HG03439 (cell line): ENCODE measurements around the gene MIS18A.

Experiments used
- ATAC-seq: cut with Tn5 transposase; IDR thresholded peaks from one replicate; pipeline ENCODE4 v1.9.1; 2021; ENCODE audit warnings: mild to moderate bottlenecking, moderate library complexity; ENCODE audit not compliant: unreplicated experiment

Gene MIS18A

DNA sequence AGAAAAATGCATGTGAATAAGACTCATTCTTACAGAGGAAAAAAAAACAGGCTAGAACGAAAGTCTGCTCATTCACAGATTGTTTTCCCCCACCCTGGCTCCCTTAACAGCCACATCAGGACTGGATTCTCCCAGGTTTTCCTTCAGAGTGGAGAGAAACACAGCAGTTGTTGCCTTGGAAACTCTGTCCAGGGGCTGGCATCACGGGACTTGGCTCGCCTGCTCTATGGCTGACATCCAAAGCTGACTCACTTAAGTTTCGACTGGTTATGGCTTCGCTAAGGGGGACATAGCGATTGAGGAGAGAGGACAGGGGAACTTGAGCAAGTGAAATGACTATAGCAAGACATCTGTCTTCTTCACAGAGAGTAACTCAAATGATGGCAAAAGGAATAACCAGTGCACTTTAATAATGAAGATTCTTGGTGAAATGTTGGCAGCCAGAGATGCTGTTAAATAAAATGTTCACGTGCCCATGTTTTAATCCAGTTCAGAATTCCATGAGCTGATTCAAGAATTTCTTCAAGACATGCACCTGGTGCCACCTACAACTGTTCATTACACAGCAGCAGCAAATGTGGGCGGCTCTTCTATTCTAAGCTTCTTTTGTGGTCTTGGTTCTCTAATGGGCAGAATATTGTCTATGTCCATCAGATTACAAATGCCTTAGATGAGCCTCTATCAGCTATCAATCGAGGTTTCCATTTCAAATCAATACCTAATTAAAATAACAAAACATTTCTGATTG lies 21.8 kb downstream of the MIS18A start:
- ATAC-seq = no peak

DNA sequence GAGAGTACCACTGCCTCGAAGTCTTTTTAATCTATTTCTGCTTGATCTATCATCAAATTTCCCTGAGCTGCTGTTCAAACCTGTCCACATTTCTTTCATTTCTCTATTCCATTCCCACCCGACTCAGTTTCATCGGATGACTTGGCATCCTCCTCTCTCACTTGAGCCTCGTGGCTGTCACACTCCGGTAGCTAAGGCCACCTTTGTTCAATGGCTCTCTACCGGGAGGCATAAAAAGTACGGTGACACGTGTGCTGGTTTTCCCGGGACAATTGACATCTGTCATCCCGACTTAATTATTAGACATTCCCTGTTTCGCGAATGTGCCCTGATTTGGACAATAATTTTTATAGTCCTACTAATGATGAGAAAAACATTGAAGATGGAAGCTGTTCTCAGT lies 22.6 kb downstream of the MIS18A start:
- ATAC-seq = no peak

DNA sequence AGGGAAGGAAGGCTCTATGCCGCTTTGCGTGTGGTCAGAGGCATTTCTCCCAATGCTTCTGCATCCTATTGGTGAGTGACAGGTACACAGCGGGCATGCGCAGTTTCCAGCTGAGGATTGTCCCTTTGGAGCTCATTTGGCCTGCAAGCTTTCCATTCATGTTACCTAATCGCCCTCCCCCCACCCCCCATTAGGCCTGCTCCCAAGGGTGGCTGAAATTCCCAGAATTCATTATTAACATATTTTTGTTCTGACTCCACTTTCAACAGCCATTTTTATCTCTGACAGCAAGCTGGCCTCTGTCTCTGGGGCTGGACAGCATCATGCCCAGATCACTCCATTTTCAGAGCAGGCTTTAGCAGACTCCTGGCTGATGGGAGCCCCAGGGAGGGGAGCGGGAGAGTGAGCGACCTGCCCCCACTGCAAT lies 25.6 kb downstream of the MIS18A start:
- no peak for ATAC-seq

DNA sequence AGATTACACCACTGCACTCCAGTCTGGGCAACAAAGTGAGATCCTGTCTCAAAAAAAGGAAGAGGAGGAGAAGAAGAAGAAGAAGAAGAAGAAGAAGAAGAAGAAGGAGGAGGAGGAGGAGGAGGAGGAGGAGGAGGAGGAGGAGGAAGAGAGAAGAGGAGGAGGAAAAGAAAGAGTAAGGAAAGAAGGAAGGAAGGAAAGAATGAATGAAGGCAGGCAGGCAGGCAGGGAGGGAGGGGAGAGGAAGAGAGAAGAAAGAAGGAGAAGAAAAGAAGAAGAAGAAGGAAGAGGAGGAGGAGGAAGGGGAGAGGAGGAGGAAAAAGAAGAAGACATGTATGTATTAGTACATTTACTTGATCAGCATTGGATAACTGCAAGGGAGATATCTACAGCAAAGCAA lies 26.7 kb downstream of the MIS18A start:
- ATAC-seq = no peak

DNA sequence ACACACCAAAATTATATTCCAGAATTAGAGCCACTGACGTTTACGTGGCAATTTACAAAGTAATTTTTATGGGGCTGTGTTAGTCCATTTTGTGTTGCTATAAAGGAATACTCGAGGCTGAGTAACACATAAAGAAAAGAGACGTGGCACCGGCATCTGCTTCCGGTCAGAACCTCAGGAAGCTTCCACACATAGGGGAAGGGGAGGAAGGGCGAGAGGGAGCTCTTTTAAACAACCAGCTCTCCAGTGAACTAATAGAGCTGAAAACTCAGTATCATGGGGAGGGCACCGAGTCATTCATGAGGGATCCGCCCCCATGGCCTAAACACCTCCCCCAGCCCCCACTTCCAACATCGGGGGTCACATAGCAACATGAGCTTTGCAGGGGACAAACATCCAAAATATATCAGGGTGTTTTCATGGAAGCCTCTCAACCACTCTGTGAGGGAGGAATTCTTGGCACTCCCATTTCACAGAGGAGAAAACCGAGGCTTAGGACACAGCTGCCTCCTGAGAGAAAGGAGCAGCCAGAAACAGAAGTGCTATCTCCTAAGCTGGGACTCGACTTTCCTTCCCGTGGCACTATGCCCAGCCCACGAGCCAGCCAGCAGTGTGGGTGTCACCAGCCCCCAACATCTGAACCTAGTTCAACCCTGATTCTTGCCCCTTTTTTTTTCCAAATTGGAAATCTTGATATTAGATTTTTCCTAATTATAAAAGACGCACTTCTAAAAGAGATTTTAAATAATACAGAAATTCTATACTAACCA lies 29.2 kb downstream of the MIS18A start:
- ATAC-seq = no peak

DNA sequence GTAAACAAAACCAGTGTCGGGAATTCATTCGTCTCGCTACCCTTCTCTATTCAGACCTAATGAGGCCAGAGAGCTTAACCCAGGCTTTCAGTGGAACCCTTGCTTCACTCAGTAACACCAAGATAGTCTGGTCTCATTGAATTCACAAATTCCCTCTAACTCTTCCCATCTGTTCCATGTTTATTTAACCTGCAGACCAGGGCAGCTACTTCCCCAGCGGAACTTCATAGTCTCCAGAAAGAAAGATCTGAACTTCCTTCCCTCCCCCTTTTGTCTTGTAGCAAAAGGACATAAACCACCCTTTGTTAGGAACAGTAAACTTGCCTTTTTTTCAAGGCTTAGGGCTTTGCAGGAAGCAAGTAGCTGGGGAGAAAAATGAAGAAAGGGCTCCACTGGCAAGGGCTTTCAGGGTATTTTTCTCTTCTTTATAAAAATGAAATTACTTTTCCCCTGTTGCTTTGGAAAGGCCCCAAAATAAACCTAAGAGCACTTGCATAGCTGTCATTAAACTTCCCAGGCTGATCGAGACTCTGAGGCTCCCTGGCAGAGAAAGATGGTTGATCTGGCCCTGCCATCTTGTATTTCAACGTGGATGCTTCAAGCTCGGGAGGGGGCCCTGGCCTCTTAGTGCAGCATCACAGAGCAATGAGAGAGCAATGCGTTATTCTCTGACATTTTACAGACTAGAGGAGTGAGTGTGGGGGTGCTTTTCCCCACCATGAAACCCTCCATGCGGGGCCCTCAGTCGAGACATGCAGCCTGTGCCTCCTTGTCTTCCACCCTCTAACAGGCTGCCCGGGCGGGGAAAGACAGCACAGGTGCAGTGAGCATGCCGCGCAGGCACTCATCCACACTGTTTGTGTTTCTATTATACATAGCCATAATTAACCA lies 30.0 kb downstream of the MIS18A start:
- ATAC-seq = no peak

DNA sequence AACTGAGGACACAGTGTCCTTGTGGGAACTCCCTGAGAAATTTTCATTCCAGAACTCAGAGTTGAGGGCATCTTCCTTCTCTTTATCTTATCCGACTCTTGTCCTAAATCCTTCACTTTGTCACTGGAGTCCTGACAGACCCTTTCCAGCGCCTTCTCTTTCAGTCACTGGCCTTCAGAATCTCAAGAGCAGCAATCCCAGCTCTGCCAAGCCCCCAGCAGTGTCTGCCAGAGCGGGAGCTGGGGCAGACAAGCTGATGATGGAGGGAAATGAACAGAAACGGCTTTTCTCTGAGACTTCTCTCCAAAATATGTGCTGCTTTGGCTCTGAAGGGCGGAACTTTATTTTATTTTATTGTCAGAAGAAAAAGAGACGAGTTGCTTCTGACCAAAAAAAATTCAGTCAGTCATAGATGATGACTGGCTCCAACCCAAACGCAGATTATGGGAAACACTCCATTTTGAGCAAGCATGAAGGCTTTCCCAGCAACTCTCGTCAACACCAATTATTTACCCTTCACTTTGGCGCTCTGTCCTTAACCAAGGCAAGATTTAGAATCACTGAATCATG lies 32.2 kb downstream of the MIS18A start:
- ATAC-seq = no peak

DNA sequence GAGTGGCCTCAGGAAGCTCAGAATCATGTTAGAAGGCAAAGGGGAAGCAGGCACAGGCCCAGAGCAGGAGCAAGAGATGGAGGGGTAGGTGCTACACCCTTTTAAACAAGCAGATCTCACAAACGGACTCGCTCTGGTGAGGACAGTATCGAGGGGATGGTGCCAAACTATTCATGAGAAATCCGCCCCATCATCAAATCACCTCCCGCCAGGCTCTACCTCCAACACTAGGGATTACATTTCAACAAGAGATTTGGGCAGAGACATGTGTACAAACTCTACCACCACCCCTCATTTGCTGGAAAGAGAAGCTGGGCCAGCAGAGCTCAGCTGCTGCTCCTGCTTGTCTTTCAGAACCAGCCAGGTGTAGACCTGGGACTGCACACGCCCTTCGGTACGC lies 32.9 kb downstream of the MIS18A start:
- ATAC-seq = no peak

DNA sequence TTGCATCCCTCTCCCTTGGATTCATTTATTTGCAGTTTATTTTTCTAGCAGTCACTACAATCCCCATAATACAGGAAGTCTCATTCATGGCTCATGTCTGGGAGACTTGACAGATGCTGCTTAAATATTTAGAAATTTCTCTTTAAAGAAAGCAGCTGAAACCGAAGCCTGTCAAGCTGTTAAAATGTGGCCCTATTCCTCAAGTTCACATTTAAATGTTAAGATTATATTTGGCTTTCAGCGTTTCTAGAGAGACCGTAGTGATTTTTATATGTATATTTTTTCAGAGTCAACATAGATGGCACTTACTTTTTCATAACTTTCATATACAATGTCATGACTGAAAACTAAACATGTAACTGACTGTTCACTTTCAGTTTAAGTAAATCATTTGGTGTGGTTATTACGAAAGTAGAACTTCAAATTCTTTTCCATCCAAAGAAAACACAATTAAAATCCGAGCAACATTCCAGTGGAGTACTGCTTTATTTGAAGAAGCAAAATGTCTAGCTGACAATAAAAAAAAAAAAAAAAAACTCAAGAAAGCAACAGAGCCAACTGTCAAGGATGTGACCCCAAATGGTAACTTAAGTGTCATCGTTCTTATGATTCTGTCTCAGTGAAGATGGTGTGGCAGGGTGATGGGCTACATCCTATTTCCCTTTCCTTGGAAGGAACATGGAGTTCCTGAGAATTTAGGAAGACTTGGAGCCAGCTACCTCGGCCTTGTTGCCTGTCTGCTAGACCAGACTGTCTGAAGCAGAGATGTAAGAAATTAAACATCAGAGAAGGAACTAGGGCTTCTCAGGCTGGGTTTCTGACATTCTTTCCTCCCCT lies 37.8 kb downstream of the MIS18A start:
- no peak for ATAC-seq

DNA sequence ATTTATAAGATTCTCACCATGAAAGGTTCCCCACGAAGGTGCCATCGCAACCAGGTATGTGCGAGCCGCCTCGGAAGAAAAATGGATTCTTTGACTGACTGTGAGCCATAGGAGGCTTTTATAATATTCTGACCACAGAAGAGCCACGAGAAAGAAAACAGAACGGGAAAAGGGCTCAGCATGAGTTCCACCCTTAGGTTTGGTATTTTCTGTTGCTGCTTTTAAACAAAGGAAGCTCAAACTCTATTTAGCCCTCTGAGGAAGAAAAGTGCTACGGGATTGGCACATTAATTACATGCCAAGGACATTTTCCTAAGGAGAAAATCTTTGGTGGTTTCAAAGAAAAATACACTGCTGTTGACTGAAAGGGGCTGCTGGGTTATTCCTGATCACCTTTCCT lies 39.3 kb downstream of the MIS18A start:
- no peak for ATAC-seq

DNA sequence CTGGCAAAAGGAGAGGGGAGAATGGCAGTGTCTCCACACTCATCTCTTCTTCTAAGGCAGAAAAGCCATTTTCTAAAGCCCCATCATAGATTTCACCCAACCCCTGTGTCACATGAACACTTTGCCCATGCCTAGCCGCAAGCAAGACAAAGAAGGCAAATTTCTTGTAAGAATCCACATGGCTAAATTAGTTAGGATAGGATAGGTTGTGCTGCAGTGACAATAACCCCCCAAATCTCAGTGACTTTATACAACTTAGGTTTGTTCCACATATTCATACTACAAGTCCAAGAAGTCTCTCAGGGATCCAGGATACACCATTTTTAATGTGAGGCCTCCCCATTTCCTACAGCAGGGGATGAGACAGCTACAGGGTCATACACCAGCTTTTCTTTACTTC lies 40.8 kb downstream of the MIS18A start:
- no peak for ATAC-seq

DNA sequence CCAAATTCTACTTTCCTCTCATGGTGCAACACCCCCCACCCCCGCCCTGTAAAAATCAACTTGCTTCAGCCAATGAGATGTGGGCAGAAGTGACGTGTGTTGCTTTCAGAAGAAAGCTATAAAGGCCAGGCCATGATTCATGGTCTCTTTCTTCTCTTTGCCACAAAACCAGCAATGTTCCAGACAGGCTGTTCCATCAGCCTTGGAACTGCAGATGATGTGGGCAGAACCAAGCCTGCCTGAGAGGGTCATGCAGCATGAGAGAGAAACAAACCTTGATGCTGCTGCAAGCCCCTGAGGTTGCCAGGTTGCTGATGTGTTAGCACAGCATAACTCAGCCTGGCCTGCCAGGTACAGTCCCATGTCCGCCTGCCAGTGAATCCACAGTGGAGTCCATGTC lies 41.8 kb downstream of the MIS18A start:
- no peak for ATAC-seq

DNA sequence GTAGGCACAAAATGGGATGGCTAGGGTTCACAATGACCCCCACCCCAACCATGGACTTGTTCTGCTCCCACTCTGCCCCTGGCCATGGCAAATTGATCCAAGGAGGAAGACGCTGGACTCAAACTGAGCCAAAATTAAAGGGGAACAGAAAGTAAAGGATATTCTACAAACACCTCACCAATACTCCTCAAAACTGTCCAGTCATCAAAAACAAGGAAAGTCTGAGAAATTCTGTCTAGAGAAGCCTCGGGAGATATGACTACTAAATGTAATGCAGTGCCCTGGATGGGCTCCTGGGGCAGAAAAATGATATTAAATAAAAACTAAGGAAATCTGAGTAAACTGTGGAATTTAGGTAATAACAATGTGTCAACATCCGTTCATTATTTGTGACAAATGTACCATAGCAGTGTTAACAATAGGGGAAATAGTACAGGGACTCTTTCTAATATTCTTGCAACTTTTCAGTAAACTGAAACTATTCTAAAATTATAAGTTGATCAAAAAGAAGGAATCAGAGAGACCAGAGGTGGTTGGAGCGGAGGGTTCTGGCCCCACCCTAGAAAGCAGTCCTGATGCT lies 45.0 kb downstream of the MIS18A start:
- ATAC-seq = no peak

DNA sequence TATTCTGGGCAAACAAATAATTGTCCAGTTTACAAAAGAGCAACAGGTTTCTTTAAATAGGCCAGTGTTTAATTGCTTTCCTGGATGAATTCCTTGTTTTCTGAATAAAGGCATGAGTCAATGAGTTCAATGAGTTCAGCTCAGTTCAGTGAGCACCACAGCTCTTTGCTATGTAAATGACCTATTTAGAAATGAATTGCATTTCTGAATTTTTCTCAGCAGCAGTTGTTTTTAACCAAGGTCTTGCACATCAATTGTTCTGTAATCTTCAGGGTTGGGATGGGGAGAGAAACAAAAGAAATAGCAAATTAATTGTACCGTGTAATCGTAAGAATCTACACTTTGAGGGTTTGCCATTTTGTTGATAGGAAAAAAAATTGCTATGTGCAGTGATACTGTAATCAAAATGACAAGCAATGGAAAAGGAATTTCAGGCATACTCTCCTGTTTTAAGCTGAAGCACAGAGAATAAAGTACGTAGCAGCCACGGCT lies 45.7 kb downstream of the MIS18A start:
- ATAC-seq = no peak

DNA sequence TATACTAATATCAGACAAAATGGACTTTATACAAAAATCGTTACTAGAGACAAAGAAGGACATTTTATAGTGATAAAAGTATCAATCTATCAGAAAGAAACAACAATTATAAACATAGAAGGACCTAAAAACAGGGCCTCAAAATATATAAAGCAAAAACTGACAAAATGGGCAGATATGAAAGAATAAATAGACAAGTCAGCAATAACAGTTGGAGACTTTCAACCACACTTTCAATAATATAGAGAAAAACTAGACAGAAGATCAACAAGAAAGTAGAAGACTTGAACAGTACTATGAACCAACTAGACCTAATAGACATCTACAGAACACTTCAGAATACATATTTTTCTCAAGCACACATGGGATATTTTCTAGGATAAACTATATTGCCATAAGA lies 52.4 kb downstream of the MIS18A start:
- no peak for ATAC-seq
